HG03066 (cell line): ENCODE results near the gene MME.

Experiments used
- ATAC-seq: cut with Tn5 transposase; IDR thresholded peaks from one replicate; pipeline ENCODE4 v1.9.1; 2021; ENCODE audit warnings: low read depth; ENCODE audit not compliant: unreplicated experiment

The MME gene

GRCh38 chr3:155229086-155229485, 149.0 kb downstream of the MME start:
- ATAC-seq = no peak

- no peak for ATAC-seq
Measured at GRCh38 chr3:155230382-155230781, 150.3 kb downstream of the MME start.

- ATAC-seq = no peak
Measured at GRCh38 chr3:155231792-155232191, 151.7 kb downstream of the MME start.

- ATAC-seq = no peak
Measured at GRCh38 chr3:155232605-155233004, 152.5 kb downstream of the MME start.

GRCh38 chr3:155233213-155233612, 153.1 kb downstream of the MME start:
- ATAC-seq = no peak
